ENCODE measurements around the gene HLX.

HLX gene

GRCh38 chr1:220882061-220882891, 3.0 kb downstream of the HLX start:
- no peak for DNase-seq

GRCh38 chr1:220884109-220884980, 5.1 kb downstream of the HLX start:
- no peak for DNase-seq

GRCh38 chr1:220884981-220885918, 6.0 kb downstream of the HLX start:
- DNase-seq, result no peak

- DNase-seq, result no peak
Measured at GRCh38 chr1:220885971-220886370, 6.7 kb downstream of the HLX start.

GRCh38 chr1:220886470-220887201, 7.4 kb downstream of the HLX start:
- no peak for DNase-seq

- no peak for DNase-seq
Measured at GRCh38 chr1:220887202-220887519, 7.9 kb downstream of the HLX start.

- DNase-seq, result no peak
Measured at GRCh38 chr1:220887520-220888416, 8.5 kb downstream of the HLX start.

GRCh38 chr1:220888417-220888986, 9.3 kb downstream of the HLX start:
- no peak for DNase-seq

- no peak for DNase-seq
Measured at GRCh38 chr1:220889333-220889732, 10.1 kb downstream of the HLX start.

- DNase-seq, result no peak
Measured at GRCh38 chr1:220889848-220890287, 10.6 kb downstream of the HLX start.

- DNase-seq, result no peak
Measured at GRCh38 chr1:220890602-220891001, 11.4 kb downstream of the HLX start.

GRCh38 chr1:220891224-220892085, 12.2 kb downstream of the HLX start:
- DNase-seq, result no peak

- no peak for DNase-seq
Measured at GRCh38 chr1:220892086-220892376, 12.8 kb downstream of the HLX start.

- no peak for DNase-seq
Measured at GRCh38 chr1:220892997-220893700, 13.9 kb downstream of the HLX start.

- no peak for DNase-seq
Measured at GRCh38 chr1:220893701-220894024, 14.4 kb downstream of the HLX start.

- no peak for DNase-seq
Measured at GRCh38 chr1:220894025-220894923, 15.0 kb downstream of the HLX start.

- DNase-seq, result no peak
Measured at GRCh38 chr1:220894924-220895256, 15.6 kb downstream of the HLX start.

GRCh38 chr1:220895412-220895946, 16.2 kb downstream of the HLX start:
- DNase-seq, result no peak

All from CD4-positive, alpha-beta T cell treated with Interleukin-4 for 4 hours (primary cell).